Lower lobe of right lung (tissue), 2 donors: ENCODE measurements around the gene KPNA1. TPM values are rescaled to one million over a fixed set of nuclear protein-coding genes. Genes with fewer than 3 reads are reported as not detected.

Source experiments
- ATAC-seq, 2 donors: fragments of 200-7000 bp; cut with Tn5 transposase; one replicate each; pipeline ENCODE4 v1.9.1; 2020 to 2022; ENCODE audit warnings: mild to moderate bottlenecking in 2 of 2, moderate library complexity in 2 of 2
- DNase-seq: peaks from one replicate; pipeline ENCODE4 v3.0.0-alpha.2; 2020
- H3K27ac ChIP-seq: fragments of 200-600 bp; one replicate; pipeline ENCODE4 v1.8.0; 2022
- H3K27me3 ChIP-seq: fragments of 200-600 bp; one replicate; pipeline ENCODE4 v1.8.0; 2022; ENCODE audit warnings: low read depth
- H3K36me3 ChIP-seq: fragments of 200-600 bp; one replicate; pipeline ENCODE4 v1.8.0; 2022; ENCODE audit warnings: mild to moderate bottlenecking
- H3K4me1 ChIP-seq: fragments of 200-600 bp; one replicate; pipeline ENCODE4 v1.8.0; 2022
- H3K4me3 ChIP-seq: fragments of 200-600 bp; one replicate; pipeline ENCODE4 v1.8.0; 2022; ENCODE audit warnings: mild to moderate bottlenecking
- H3K9me3 ChIP-seq: fragments of 200-600 bp; one replicate; pipeline ENCODE4 v1.8.0; 2022
- CTCF ChIP-seq: fragments of 200-600 bp; IDR thresholded peaks from one replicate; pipeline ENCODE4 v1.8.0; 2022; ENCODE audit warnings: antibody characterized with exemption, mild to moderate bottlenecking
- intact Hi-C: fragments of 100-400 bp; cut with DNase I; formaldehyde crosslinking; loops from one replicate; pipeline ENCODE4 v1.11.0; 2022
- total RNA-seq: library from RNA; stranded (reverse); fragmentation: NEBNext Ultra II Directional; extraction: Animal tissue kit (Norgen Biotek cat#: 25700); gene quantifications from one replicate; pipeline ENCODE4 v1.2.1, GENCODE V29; 2021
- donor health status: DM: no; HTN: yes; CAD: no; lungs with severe emphysema.

KPNA1 gene
- total RNA-seq, 1 donor from 2014 or later: 54.5 TPM

- DNase-seq (no peak), ATAC-seq (no peak)
- intact Hi-C loops: no loop called here
- Histone ChIP-seq H3K27ac (no peak overlapping the region), H3K9me3 (no peaks in the 10 kb centered on the region), H3K36me3 (peaks cover 51% of the 10 kb centered on the region), H3K4me3 (no peak overlapping the region), H3K4me1 (no peaks in the 10 kb centered on the region), H3K27me3 (no peaks in the 10 kb centered on the region)
- no peak for TF ChIP-seq CTCF
These were observed 48.0 kb downstream of the KPNA1 start for GRCh38 chr3:122466701-122467240.

GRCh38 chr3:122464659-122465058 is 50.1 kb downstream of the KPNA1 start:
- DNase-seq (no peak), ATAC-seq (no peak)
- Histone ChIP-seq H3K27ac (no peak overlapping the region), H3K4me3 (no peak overlapping the region), H3K27me3 (no peaks in the 10 kb centered on the region), H3K4me1 (no peaks in the 10 kb centered on the region), H3K9me3 (no peaks in the 10 kb centered on the region), H3K36me3 (peaks cover 72% of the 10 kb centered on the region)
- TF ChIP-seq CTCF: no peak
- intact Hi-C loops: no loop called here

- DNase-seq (no peak), ATAC-seq (no peak)
- no peaks in the 10 kb centered on the region for H3K9me3 ChIP-seq
- H3K4me1 ChIP-seq: no peaks in the 10 kb centered on the region
- H3K27me3 ChIP-seq: no peaks in the 10 kb centered on the region
- H3K36me3 ChIP-seq: peaks cover 94% of the 10 kb centered on the region
- no peak for TF ChIP-seq CTCF
- intact Hi-C loops: no loop called here
- no peak overlapping the region for H3K27ac ChIP-seq
- no peak overlapping the region for H3K4me3 ChIP-seq
These were observed 52.3 kb downstream of the KPNA1 start for GRCh38 chr3:122462406-122462805.

GRCh38 chr3:122461806-122462205 is 52.9 kb downstream of the KPNA1 start:
- Histone ChIP-seq H3K27me3 (no peaks in the 10 kb centered on the region), H3K36me3 (peaks cover 95% of the 10 kb centered on the region), H3K9me3 (no peaks in the 10 kb centered on the region), H3K4me3 (no peak overlapping the region), H3K27ac (no peak overlapping the region), H3K4me1 (no peaks in the 10 kb centered on the region)
- ATAC-seq: no peak
- TF ChIP-seq CTCF: no peak
- intact Hi-C loops: no loop called here
- no peak for DNase-seq

- ATAC-seq (no peak), DNase-seq (no peak)
- no peaks in the 10 kb centered on the region for H3K9me3 ChIP-seq
- H3K27ac ChIP-seq: no peak overlapping the region
- intact Hi-C loops: no loop called here
- no peaks in the 10 kb centered on the region for H3K4me1 ChIP-seq
- no peaks in the 10 kb centered on the region for H3K27me3 ChIP-seq
- no peak overlapping the region for H3K4me3 ChIP-seq
- peak; percentile 34 for TF ChIP-seq CTCF
- H3K36me3 ChIP-seq: peaks cover 93% of the 10 kb centered on the region
These were observed 55.7 kb downstream of the KPNA1 start for GRCh38 chr3:122458992-122459391.

- H3K27me3 ChIP-seq: no peaks in the 10 kb centered on the region
- H3K4me3 ChIP-seq: no peak overlapping the region
- H3K36me3 ChIP-seq: peaks cover 93% of the 10 kb centered on the region
- H3K4me1 ChIP-seq: no peaks in the 10 kb centered on the region
- intact Hi-C loops: no loop called here
- DNase-seq (no peak), ATAC-seq (no peak)
- no peaks in the 10 kb centered on the region for H3K9me3 ChIP-seq
- no peak for TF ChIP-seq CTCF
- no peak overlapping the region for H3K27ac ChIP-seq
These were observed 57.0 kb downstream of the KPNA1 start for GRCh38 chr3:122457706-122458105.
